Breast epithelium (tissue), 3 donors: Measurements from ENCODE around the gene SCD5.

Experiments
- POLR2A ChIP-seq: fragments of 450-650 bp; IDR thresholded peaks from one replicate; pipeline ENCODE4 v1.6.1; 2016; ENCODE audit warnings: antibody characterized with exemption, mild to moderate bottlenecking, moderate library complexity
- TF ChIP-seq, protein P1 (sequence below), 3 donors: fragments of 450-650 bp; IDR thresholded peaks; one replicate each; pipeline ENCODE4 v1.5.1; 2016 to 2017; ENCODE audit warnings: antibody characterized with exemption in 3 of 3, mild to moderate bottlenecking in 3 of 3, moderate library complexity in 3 of 3

GRCh38 chr4:82810176-82810575, 11.6 kb upstream of the SCD5 start:
- TF ChIP-seq POLR2A, result no peak
- TF ChIP-seq, protein P1, sequence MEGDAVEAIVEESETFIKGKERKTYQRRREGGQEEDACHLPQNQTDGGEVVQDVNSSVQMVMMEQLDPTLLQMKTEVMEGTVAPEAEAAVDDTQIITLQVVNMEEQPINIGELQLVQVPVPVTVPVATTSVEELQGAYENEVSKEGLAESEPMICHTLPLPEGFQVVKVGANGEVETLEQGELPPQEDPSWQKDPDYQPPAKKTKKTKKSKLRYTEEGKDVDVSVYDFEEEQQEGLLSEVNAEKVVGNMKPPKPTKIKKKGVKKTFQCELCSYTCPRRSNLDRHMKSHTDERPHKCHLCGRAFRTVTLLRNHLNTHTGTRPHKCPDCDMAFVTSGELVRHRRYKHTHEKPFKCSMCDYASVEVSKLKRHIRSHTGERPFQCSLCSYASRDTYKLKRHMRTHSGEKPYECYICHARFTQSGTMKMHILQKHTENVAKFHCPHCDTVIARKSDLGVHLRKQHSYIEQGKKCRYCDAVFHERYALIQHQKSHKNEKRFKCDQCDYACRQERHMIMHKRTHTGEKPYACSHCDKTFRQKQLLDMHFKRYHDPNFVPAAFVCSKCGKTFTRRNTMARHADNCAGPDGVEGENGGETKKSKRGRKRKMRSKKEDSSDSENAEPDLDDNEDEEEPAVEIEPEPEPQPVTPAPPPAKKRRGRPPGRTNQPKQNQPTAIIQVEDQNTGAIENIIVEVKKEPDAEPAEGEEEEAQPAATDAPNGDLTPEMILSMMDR (IDR thresholded peaks at IDR 0.05), result no peak
